K562 (cell line): ENCODE measurements around the gene QSOX2. TPM values are rescaled to one million over a fixed set of nuclear protein-coding genes. Genes with fewer than 3 reads are reported as not detected.
A peak's percentile ranks its signal among the peaks of the same experiment; 100 is the strongest.

Experiments used
- CEBPG ChIP-seq, 3 experiments: fragments of 200-800 bp in 1 of 3; sonication (Bioruptor generic) in 1 of 3; sonication (generic) in 1 of 3; formaldehyde crosslinking in 1 of 3; IDR thresholded peaks in 2 of 3; conservative IDR thresholded peaks in 1 of 3; 2 replicates each; pipeline versions ENCODE4 v1.6.1 to v1.8.0; 2016 to 2022; ENCODE audit warnings: missing compliant biosample characterization in 2 of 3, missing genetic modification characterization in 2 of 3, mild to moderate bottlenecking in 1 of 3, missing genetic modification reagents in 1 of 3
- CTBP1 ChIP-seq: fragments of 450-650 bp; IDR thresholded peaks from 2 replicates; pipeline ENCODE4 v1.6.1; 2016; ENCODE audit warnings: borderline replicate concordance
- ESRRA ChIP-seq: fragments of 450-650 bp; IDR thresholded peaks from 2 replicates; pipeline ENCODE4 v1.6.1; 2014; ENCODE audit warnings: low read depth, mild to moderate bottlenecking, moderate library complexity, borderline replicate concordance
- MTA3 ChIP-seq: fragments of 450-650 bp; formaldehyde crosslinking; IDR thresholded peaks from 2 replicates; pipeline ENCODE4 v1.6.1; 2017; ENCODE audit warnings: mild to moderate bottlenecking, borderline replicate concordance
- TCFL5 ChIP-seq: fragments of 250-450 bp; sonication (Bioruptor Pico); conservative IDR thresholded peaks from 2 replicates; pipeline ENCODE4 v1.6.1; 2021; ENCODE audit warnings: mild to moderate bottlenecking, moderate library complexity, matching md5 sums
- TEAD4 ChIP-seq, 2 experiments: sonication (generic) in 1 of 2; formaldehyde crosslinking in 1 of 2; IDR thresholded peaks; 2 replicates each; pipeline versions ENCODE4 v1.6.1 to v1.8.0; 2012 to 2022; ENCODE audit warnings: borderline replicate concordance in 1 of 2, inconsistent platforms in 1 of 2, low read length in 1 of 2, mild to moderate bottlenecking in 1 of 2, missing genetic modification reagents in 1 of 2
- ZEB2 ChIP-seq: fragments of 450-650 bp; IDR thresholded peaks from 2 replicates; pipeline ENCODE4 v1.6.1; 2016
- ZNF79 ChIP-seq: fragments of 250-450 bp; sonication (Bioruptor Pico); IDR thresholded peaks from 2 replicates; pipeline ENCODE4 v1.4.0; 2020; ENCODE audit warnings: low read depth, mild to moderate bottlenecking, moderate library complexity
- ZSCAN29 ChIP-seq: fragments of 450-650 bp; IDR thresholded peaks from 2 replicates; pipeline ENCODE4 v1.6.1; 2017
- polyA plus RNA-seq, 8 experiments: library from polyadenylated mRNA; depleted of rRNA in 4 of 8; stranded (reverse) in 5 of 8; unstranded in 3 of 8; fragments of >200 nt; fragmentation: Nextera tagmentation in 2 of 8; fragmentation: Illumina TruSeq in 1 of 8; extraction: Ambion mirVana in 2 of 8; extraction: Trizol in 1 of 8; gene quantifications; 2 replicates each; pipeline versions ENCODE4 v1.2.1 to v1.2.3, GENCODE V29; 2011 to 2014; ENCODE audit warnings: inconsistent platforms in 1 of 8, missing spikeins in 1 of 8
- total RNA-seq, 7 experiments: library from RNA; depleted of rRNA in 6 of 7; stranded (reverse); fragments of >200 nt in 6 of 7; fragmentation: Illumina TruSeq in 2 of 7; extraction: Trizol in 2 of 7; gene quantifications; 2 replicates each; pipeline versions ENCODE4 v1.2.1 to v1.2.3, GENCODE V29; 2011 to 2021; ENCODE audit warnings: low replicate concordance in 1 of 7
- TF ChIP-seq, protein P1 (sequence below), 2 experiments: fragments of 450-650 bp; IDR thresholded peaks; 2 replicates each; pipeline ENCODE4 v1.6.1; 2018; ENCODE audit warnings: mild to moderate bottlenecking in 2 of 2, low read depth in 1 of 2; ENCODE audit not compliant: partially characterized antibody in 2 of 2
- TF ChIP-seq, protein P2 (sequence below): fragments of 450-650 bp; formaldehyde crosslinking; IDR thresholded peaks from 2 replicates; pipeline ENCODE4 v1.4.0; 2020; ENCODE audit warnings: mild to moderate bottlenecking, moderate library complexity
- TF ChIP-seq, protein P3 (sequence below): fragments of 450-650 bp; formaldehyde crosslinking; IDR thresholded peaks from 2 replicates; pipeline ENCODE4 v1.4.0; 2022; ENCODE audit warnings: mild to moderate bottlenecking, moderate library complexity

QSOX2 gene
- total and polyA plus RNA-seq, 9 of the 15 experiments (the other 6 are each of a cell fraction or from before 2014, with no cell fraction given), result 0.51 to 23.7 (median 12.7) TPM

DNA sequence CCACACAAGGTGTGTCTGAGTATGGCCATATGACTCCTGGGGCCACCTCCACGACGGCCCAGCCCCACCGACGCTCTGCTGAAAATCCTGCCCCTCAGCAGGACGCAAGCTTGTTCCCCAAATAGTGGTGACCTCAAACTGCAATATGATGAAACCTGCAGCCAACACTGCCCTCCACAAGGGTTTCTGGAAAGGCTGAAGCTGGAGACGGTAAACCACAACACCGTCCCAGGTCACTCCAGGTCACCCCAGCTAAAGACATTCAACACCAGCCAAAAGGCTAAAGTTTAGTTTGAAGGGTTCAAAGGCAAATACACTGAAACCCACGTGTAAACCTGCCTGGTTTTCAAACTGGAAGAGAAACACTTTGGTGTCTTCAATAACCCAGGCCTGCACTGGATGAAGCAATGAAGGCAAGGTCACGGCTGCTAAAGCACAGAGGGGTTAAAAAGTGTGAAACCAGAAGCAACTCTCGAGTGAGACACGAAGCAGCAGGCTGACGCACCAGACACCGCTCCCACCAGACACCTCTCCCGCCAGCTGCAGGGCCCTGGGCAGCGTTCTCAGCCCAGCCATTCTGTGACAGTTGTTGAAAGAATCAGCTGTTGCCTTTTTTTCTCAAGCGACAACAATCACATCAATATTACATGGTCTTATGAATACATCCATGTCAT is 38.9 kb downstream of the QSOX2 start (continued):
- TF ChIP-seq, protein P1, sequence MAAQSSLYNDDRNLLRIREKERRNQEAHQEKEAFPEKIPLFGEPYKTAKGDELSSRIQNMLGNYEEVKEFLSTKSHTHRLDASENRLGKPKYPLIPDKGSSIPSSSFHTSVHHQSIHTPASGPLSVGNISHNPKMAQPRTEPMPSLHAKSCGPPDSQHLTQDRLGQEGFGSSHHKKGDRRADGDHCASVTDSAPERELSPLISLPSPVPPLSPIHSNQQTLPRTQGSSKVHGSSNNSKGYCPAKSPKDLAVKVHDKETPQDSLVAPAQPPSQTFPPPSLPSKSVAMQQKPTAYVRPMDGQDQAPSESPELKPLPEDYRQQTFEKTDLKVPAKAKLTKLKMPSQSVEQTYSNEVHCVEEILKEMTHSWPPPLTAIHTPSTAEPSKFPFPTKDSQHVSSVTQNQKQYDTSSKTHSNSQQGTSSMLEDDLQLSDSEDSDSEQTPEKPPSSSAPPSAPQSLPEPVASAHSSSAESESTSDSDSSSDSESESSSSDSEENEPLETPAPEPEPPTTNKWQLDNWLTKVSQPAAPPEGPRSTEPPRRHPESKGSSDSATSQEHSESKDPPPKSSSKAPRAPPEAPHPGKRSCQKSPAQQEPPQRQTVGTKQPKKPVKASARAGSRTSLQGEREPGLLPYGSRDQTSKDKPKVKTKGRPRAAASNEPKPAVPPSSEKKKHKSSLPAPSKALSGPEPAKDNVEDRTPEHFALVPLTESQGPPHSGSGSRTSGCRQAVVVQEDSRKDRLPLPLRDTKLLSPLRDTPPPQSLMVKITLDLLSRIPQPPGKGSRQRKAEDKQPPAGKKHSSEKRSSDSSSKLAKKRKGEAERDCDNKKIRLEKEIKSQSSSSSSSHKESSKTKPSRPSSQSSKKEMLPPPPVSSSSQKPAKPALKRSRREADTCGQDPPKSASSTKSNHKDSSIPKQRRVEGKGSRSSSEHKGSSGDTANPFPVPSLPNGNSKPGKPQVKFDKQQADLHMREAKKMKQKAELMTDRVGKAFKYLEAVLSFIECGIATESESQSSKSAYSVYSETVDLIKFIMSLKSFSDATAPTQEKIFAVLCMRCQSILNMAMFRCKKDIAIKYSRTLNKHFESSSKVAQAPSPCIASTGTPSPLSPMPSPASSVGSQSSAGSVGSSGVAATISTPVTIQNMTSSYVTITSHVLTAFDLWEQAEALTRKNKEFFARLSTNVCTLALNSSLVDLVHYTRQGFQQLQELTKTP (IDR thresholded peaks at IDR 0.05; ENCODE audit: low read depth in 1 of 2, partially characterized antibody in 2 of 2), result peak; percentile 15 to 83
- TF ChIP-seq ZNF79 (CRISPR knock-in tag), result peak; percentile 80
- peak; percentile 77; the same call in 1 of the 2 replicates for TF ChIP-seq CTBP1
- TF ChIP-seq, protein P2, sequence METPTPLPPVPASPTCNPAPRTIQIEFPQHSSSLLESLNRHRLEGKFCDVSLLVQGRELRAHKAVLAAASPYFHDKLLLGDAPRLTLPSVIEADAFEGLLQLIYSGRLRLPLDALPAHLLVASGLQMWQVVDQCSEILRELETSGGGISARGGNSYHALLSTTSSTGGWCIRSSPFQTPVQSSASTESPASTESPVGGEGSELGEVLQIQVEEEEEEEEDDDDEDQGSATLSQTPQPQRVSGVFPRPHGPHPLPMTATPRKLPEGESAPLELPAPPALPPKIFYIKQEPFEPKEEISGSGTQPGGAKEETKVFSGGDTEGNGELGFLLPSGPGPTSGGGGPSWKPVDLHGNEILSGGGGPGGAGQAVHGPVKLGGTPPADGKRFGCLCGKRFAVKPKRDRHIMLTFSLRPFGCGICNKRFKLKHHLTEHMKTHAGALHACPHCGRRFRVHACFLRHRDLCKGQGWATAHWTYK (CRISPR knock-in tag), result peak; percentile 47; the same call in 1 of the 2 replicates
- 0 out of 2 replicates have a peak, but pooled peaks have one; percentile 55 for TF ChIP-seq TCFL5 (CRISPR knock-in tag)
- TF ChIP-seq CEBPG (CRISPR knock-in tag; IDR thresholded peaks at IDR 0.05), result peak; percentile 99
- peak; percentile 75 to 97 for TF ChIP-seq CEBPG (tag; conservative IDR thresholded peaks at IDR 0.05 in 1 of 2, IDR thresholded peaks at IDR 0.05 in 1 of 2)
- TF ChIP-seq TEAD4 (IDR thresholded peaks at IDR 0.05; ENCODE audit: low read length), result peak; percentile 45; the same call in 1 of the 2 replicates
- no peak for TF ChIP-seq TEAD4 (CRISPR knock-in tag; IDR thresholded peaks at IDR 0.05; ENCODE audit: borderline replicate concordance)
- TF ChIP-seq, protein P3, sequence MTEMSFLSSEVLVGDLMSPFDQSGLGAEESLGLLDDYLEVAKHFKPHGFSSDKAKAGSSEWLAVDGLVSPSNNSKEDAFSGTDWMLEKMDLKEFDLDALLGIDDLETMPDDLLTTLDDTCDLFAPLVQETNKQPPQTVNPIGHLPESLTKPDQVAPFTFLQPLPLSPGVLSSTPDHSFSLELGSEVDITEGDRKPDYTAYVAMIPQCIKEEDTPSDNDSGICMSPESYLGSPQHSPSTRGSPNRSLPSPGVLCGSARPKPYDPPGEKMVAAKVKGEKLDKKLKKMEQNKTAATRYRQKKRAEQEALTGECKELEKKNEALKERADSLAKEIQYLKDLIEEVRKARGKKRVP, result peak; percentile 94
- peak; percentile 31; the same call in 1 of the 2 replicates for TF ChIP-seq MTA3
- peak; percentile 96 for TF ChIP-seq ESRRA
- TF ChIP-seq ZSCAN29, result no peak
- TF ChIP-seq ZEB2, result peak; percentile 88
